Measurements from ENCODE around the gene SLC25A51. TPM values are rescaled to one million over a fixed set of nuclear protein-coding genes. Genes with fewer than 3 reads are reported as not detected.

Gene SLC25A51
- total RNA-seq, 1 donor from 2014 or later = 26.0 TPM

DNA sequence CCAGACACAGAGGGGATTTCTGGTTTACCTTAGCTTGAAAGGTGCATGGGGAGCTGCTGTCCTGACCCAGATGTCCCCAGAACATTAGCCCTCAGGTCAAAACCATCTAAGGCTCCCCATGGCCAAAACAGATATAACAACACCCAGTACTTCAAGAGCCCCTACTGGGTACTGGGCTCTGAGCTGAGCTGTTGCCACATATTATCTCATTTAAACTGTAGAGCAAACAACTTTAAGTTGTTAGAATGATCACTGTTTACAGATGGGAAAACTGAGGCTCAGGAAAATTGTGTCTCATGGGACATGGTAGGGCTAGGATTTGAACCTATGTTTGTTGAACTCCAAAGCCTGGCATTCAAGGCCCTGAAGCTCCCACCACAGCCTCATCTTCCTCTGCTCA is 20.6 kb upstream of the SLC25A51 start:
- H3K27me3 Mint-ChIP-seq (ENCODE audit: low read depth) = no peaks in the 10 kb centered on the region
- no peak for DNase-seq (ENCODE audit: low spot score in 2 of 2, unreplicated experiment in 2 of 2)
- TF ChIP-seq, protein P1, sequence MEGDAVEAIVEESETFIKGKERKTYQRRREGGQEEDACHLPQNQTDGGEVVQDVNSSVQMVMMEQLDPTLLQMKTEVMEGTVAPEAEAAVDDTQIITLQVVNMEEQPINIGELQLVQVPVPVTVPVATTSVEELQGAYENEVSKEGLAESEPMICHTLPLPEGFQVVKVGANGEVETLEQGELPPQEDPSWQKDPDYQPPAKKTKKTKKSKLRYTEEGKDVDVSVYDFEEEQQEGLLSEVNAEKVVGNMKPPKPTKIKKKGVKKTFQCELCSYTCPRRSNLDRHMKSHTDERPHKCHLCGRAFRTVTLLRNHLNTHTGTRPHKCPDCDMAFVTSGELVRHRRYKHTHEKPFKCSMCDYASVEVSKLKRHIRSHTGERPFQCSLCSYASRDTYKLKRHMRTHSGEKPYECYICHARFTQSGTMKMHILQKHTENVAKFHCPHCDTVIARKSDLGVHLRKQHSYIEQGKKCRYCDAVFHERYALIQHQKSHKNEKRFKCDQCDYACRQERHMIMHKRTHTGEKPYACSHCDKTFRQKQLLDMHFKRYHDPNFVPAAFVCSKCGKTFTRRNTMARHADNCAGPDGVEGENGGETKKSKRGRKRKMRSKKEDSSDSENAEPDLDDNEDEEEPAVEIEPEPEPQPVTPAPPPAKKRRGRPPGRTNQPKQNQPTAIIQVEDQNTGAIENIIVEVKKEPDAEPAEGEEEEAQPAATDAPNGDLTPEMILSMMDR (IDR thresholded peaks at IDR 0.05; ENCODE audit: unreplicated experiment) = no peak
- no peak overlapping the region for H3K4me3 Mint-ChIP-seq
- H3K4me1 Mint-ChIP-seq = peaks cover 32% of the 10 kb centered on the region
- H3K36me3 Mint-ChIP-seq = peaks cover 3% of the 10 kb centered on the region
- H3K9me3 Mint-ChIP-seq = no peaks in the 10 kb centered on the region
- H3K27ac Mint-ChIP-seq = no peak overlapping the region

DNA sequence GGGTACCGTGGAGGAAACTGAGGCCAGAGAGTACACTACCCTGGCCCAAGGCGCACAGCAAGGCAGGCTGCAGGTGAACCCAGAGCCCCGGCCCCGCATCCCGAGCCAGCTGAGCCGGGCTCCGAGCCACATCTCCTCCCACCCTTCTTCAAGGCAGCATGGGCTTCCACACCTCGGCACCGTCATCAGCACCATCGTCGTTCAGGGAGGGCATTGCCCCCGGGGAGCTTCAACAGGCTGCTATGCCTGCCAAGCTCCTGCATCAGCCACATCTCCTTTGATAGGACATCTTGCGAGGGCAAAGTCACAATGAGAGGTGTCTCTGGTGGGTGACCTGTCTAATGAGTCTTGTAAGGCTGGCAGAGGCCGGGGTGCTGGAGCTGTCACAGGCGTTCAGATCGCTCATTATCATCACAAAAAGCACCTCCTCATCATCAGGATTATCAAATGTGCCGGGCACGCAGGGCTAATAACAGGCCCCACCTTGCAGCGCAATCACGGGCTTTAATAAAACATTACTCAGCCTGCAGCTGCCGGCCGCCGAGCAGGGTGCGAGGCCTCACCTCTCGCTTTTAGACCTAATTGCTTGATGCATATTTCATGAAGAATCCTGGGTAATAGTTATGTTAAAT is 20.0 kb upstream of the SLC25A51 start:
- H3K36me3 Mint-ChIP-seq = no peaks in the 10 kb centered on the region
- H3K4me3 Mint-ChIP-seq = no peak overlapping the region
- no peak for DNase-seq (ENCODE audit: low spot score in 2 of 2, unreplicated experiment in 2 of 2)
- H3K4me1 Mint-ChIP-seq = peaks cover 32% of the 10 kb centered on the region
- TF ChIP-seq, protein P1 (IDR thresholded peaks at IDR 0.05; ENCODE audit: unreplicated experiment) = no peak
- H3K9me3 Mint-ChIP-seq = no peaks in the 10 kb centered on the region
- no peak overlapping the region for H3K27ac Mint-ChIP-seq
- H3K27me3 Mint-ChIP-seq (ENCODE audit: low read depth) = no peaks in the 10 kb centered on the region

DNA sequence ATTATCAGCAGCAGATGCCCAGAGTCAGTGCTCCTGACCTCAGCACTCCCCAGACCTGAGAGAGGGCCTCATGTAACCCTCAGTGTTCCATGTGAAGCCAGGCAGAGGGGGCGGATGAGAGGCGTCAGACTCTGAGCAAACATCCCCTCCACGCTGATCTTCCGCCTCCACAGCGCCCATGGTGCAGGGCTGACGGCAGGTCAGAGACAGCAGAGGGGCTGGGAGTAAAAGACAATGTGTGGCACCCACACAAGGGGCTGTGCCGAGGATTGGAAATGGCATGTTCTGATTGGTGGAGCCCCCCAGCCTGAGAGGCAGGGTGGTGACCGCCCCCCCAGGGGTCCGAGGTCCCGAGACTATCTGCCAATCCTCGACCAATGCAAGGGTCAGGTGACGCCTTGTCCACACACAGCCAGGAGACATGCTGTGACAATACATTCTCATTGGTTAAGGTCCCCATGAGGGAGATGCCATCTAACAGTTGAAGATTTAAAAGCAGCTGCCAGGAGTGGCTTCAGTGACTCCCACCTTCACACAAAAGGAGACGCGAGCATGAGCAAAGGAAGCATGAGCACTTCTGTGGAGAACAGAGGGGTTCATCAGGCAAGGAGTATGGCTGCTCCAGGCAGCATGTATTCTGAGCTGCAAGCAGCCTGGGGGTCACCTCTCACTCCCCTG is 19.3 kb upstream of the SLC25A51 start:
- Mint-ChIP-seq H3K27ac (peak overlapping the region; percentile 30), H3K9me3 (no peaks in the 10 kb centered on the region), H3K4me1 (peaks cover 32% of the 10 kb centered on the region), H3K4me3 (no peak overlapping the region), H3K36me3 (no peaks in the 10 kb centered on the region), H3K27me3 (ENCODE audit: low read depth) (no peaks in the 10 kb centered on the region)
- DNase-seq (ENCODE audit: low spot score in 2 of 2, unreplicated experiment in 2 of 2) = no peak
- TF ChIP-seq, protein P1 (IDR thresholded peaks at IDR 0.05; ENCODE audit: unreplicated experiment) = no peak

DNA sequence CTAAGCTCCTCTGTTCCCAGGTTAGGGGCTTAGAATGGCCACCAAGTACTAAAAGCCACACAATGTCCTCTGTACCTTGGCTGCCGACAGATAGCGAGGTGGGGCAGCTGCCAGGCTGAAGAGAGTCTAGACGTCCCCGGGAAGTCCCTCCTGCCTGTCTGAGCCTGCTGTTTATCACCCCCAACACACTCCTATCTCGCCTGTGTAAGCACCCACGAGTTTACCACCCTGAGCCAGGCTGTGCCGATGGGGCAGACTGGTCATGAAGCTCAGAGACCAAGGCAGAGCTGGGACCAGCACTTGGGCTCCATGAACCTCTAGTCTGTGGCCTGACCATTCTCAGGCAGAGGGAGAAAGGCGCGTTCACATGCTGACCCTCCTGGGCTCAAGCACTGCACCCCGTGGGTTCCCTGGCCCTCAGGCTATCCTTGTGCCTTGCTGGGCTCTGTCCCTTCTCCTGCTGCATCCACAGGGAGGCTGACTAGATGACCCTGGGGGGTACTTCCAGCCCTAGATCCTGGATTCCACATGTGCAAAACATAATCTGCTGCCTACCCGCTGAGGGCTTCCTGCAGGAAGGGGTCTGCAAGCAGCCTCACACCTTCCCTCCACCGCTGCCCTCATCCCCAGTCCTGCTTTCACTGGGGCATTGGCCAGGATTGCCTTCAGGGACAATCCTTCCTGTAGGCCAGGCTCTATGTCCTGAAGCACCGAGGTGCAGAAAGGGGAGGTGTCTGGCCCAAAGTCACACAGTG is 18.6 kb upstream of the SLC25A51 start:
- Mint-ChIP-seq H3K27me3 (ENCODE audit: low read depth) (no peaks in the 10 kb centered on the region), H3K4me3 (no peak overlapping the region), H3K4me1 (peaks cover 31% of the 10 kb centered on the region), H3K9me3 (no peaks in the 10 kb centered on the region), H3K27ac (peak overlapping the region; percentile 85), H3K36me3 (peaks cover under 1% of the 10 kb centered on the region)
- no peak for DNase-seq (ENCODE audit: low spot score in 2 of 2, unreplicated experiment in 2 of 2)
- TF ChIP-seq, protein P1 (IDR thresholded peaks at IDR 0.05; ENCODE audit: unreplicated experiment) = no peak

DNA sequence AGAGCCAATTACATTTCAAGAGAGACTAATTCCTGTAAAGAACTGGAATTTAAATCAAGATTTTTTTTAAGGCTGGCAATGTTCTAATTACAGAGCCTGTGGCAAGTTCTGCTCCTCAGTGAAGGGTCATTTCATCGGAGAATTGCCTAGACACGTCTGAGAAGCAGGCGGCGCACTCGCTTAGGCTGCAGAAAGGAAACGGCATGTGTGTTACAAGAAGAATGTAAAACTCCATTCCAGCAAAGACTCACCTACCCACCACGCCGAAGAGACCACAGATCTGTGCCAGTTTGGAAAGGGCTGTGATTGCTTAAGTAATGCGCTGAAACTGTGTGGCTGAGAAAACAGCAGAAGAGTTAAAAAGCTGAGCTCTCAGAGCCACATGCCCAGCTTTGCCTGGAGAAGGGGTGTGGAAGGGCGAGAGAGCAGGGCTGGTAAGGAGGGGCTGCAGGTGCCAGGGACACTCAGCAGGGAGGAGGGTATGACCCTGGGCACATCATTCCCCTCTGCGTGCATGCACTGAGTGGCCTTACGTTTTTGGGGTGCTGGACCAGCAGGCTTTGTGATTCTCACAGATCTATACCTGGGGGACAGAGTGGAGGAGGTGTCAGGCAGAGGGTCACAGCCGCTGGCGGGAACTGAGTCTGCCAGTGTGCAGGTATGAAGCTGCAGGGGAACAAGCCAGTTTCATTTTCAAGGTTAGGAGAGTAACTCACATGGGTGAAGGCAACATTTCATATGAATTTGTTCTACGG is 17.8 kb upstream of the SLC25A51 start:
- Mint-ChIP-seq H3K36me3 (peaks cover 2% of the 10 kb centered on the region), H3K4me1 (peaks cover 40% of the 10 kb centered on the region), H3K9me3 (no peaks in the 10 kb centered on the region), H3K27ac (peak overlapping the region; percentile 85), H3K27me3 (ENCODE audit: low read depth) (no peaks in the 10 kb centered on the region), H3K4me3 (peak overlapping the region; percentile 1)
- DNase-seq (ENCODE audit: low spot score in 2 of 2, unreplicated experiment in 2 of 2) = no peak
- TF ChIP-seq, protein P1 (IDR thresholded peaks at IDR 0.05; ENCODE audit: unreplicated experiment) = no peak
